ENCODE data around the gene MAP2K3.
"Not testable (repeated sequence)": the region's sequence is repeated elsewhere in the genome, so short reads cannot be mapped to it uniquely, and the experiment has no call there.

Gene MAP2K3

DNA sequence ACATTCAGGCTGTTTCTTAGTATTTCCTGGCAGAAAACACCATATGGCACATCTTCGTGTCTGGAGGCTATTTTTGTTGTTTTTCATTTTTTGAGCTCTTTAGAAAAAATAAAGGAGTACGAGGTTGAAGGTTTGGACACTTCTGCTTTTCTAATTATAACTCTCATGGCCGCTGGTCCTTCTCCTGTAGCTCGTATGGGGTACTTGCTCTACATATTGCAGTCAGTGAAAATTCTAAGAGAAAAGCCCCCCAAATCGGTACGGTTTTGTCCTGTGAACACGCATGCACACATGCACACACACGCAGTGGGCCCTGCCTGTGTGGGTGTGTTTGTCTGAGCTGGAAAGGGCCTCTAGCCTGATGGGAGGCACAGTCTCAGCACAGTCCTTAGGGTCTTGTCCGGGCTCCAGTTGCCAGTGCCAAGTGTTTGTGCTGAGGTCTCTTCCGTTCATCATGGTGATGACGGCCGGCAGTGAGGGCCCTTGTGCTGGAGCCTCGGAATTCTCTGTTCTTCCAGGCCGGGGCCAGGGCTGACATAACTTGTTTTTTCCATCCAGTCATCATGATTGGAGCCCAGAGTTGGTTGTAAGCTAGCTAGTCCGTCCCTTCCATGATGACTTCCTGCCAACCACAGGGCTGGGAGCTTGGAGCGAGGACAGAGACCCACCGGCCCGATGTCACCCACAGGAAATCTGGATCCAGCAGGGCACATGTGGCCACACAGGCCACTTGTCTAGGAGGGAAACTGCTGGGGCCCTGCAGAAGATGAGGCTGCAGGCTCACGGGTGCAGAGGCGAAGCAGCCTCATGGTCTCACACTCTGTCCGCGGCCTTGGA, 26.5 kb downstream of the MAP2K3 start:
- DNase-seq: not testable (repeated sequence)

GRCh38 chr17:21313320-21313719, 28.8 kb downstream of the MAP2K3 start:
- no peak for DNase-seq

DNA sequence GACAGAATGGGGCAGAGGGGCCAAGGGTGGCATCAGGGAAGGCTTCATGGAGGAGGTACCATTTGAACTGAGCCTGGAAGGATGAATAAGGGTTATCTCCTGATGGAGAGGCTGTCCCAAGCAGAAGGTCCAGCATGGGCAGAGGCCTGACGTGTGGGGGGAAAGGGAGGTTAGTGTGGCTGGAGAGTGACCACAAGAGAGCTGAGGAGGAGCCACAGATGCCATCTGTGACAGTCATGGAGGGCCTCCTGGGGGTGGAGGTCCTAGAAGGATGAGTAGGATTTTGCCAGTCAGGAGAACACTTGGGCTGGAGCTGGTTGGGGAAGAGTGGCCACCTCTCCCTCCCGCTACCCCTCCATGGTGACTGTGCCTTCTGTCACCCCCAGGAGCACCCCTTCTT, 29.2 kb downstream of the MAP2K3 start:
- not testable (repeated sequence) for DNase-seq

DNA sequence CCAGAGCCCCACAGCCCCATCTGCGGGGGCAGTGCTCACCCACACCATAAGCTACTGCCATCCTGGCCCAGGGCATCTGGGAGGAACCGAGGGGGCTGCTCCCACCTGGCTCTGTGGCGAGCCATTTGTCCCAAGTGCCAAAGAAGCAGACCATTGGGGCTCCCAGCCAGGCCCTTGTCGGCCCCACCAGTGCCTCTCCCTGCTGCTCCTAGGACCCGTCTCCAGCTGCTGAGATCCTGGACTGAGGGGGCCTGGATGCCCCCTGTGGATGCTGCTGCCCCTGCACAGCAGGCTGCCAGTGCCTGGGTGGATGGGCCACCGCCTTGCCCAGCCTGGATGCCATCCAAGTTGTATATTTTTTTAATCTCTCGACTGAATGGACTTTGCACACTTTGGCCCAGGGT, 29.8 kb downstream of the MAP2K3 start:
- DNase-seq: not testable (repeated sequence)

DNA sequence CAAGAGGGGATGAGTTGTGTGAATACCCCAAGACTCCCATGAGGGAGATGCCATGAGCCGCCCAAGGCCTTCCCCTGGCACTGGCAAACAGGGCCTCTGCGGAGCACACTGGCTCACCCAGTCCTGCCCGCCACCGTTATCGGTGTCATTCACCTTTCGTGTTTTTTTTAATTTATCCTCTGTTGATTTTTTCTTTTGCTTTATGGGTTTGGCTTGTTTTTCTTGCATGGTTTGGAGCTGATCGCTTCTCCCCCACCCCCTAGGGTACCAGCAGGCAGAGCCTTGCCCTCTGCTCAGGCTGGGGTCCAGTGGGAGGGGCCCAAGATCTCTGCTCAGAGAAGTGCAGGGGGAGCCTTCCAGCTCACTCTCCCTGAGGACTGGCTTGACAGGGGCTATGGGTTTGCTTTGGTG, 30.2 kb downstream of the MAP2K3 start:
- not testable (repeated sequence) for DNase-seq

GRCh38 chr17:21315246-21316000, 30.9 kb downstream of the MAP2K3 start:
- not testable (repeated sequence) for DNase-seq

DNA sequence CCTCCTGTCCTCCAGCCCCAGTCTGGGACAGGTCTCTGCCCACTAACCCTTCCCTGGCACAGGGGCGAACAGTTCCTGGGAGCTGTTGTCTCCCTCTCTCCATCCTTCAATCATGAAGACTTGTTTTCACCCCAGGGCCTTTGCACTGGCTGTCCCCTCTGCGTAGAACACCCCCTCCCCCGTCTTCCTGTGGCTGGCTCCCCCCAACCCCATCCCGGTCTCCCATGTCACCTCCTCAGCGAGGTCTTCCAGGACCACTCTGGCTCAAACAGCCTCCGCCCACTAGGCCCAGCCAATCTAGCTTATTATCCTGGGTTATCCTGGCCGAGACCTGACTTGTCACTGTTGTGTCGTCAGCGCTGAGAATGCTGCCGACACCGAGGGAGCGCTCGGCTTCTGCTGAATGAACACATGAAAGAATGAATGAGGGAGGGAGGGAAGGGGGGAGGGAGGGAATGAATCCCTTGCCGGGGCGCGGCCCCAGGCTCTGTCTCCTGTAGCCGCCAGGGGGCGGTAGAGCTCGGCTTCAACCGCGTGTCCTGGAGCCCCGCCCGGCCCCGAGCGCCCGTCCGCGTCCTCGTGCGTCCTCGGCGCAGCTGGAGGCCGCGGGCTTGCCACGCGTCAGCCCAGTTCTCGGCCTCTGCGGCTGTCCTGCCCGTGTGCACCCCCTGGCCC, 31.8 kb downstream of the MAP2K3 start:
- DNase-seq: not testable (repeated sequence)

DNA sequence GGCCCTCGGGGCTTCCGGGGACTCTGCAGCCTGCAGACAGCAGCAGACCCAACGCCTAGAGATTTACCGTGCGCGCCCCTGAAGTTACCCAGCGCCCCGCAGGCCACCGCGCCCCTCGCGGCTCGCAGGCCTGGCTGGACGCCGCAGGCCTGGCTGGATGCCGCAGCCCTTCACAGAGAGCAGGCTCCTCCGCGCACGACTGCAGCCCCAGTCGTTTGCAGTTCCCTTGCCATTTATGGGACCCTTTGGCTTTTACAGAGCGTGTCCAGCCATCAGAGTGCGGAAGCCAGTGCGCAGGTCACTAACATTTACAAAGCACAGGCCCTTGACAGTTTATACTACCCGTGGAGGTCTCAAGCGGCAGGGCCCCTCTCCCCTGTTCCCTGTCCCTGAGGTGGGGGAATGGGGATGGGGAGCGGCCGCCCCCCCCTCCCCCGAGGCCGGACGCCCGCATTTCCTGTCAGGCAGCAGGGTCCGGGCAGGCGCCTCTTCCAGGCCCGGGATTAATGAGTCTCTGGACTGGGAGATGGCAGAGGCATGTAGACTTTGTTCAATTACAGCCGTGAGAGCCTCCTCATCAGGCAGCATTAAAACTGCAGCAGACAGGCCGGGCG, 32.5 kb downstream of the MAP2K3 start:
- DNase-seq: not testable (repeated sequence)

DNA sequence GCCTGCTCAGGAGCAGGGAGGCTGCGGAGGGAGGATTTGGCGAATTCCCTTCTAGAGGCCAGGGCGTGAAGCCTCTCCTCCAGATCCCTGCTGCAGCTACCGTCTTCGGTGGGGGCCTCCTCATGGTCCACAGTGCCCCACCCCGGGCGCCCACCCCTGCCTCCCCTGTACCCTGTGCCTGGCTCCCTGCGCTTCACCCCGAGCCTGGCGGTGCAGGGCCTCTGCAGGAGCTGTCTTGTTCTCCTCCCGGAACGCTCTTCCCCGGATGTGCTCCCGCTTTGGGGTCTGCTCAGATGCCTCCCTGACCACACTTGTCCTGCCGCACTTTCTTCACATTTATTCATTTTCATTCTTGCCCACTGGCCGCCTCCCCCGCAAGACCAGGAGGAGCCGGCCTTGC, 33.3 kb downstream of the MAP2K3 start:
- not testable (repeated sequence) for DNase-seq

DNA sequence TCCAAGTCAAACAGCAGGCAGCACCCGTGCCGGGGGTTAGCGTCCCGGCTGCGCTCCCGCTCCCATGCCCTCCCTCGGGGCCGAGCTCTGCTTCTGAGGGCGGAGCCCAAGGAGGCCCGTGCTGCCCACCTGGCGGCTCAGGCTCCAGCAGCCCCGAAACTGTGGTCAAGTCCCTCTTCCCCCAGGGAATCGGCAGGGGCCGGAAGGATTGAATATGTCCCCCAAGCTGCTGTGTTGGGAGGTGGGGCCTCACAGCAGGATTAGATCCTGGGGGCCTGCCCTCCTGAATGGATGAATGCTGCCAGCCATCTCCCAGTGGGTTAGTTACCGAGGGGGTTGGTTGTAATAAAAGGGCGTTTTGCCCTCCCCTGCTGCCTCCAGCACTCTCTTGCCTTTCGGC, 33.9 kb downstream of the MAP2K3 start:
- no peak for DNase-seq

DNA sequence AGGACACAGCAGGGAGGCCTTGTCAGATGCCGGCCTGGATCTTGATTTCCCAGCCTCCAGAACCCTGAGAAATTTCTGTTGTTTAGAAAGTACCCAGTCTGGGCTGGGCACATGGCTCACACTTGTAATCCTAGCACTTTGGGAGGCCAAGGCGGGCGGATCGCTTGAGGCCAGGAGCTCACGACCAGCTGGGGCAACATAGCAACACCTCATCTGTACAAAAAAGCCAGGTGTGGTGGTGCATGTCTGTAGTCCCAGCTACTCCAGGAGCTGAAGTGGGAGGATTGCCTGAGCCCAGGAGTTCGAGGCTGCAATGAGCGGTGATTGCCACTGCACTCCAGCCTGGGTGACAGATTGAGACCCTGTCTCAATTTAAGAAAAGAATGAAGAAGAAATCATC, 34.3 kb downstream of the MAP2K3 start:
- not testable (repeated sequence) for DNase-seq

GRCh38 chr17:21319256-21319655, 34.7 kb downstream of the MAP2K3 start:
- DNase-seq: not testable (repeated sequence)

GRCh38 chr17:21319686-21320375, 35.3 kb downstream of the MAP2K3 start:
- not testable (repeated sequence) for DNase-seq

GRCh38 chr17:21320430-21320829, 35.9 kb downstream of the MAP2K3 start:
- not testable (repeated sequence) for DNase-seq

DNA sequence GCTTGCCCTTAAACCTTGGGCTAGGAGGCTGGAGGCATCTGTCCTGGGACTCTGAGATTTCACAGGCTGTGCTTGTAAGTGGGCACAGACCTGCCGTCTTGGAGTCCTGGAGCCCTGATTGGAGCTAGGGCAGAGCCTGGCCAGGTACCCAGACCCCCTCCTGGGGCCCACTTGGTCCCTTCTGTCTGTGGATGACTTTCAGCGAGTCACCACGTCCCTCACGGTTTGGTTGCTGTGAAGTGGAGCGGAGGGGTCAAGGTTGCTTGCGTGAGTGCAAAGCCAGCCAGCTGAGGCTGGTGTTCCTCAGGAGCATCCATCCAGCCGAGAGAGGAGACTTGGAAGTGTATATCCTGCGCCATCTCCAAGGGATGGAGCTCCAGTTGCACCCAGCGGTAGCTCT, 36.5 kb downstream of the MAP2K3 start:
- DNase-seq: not testable (repeated sequence)

- DNase-seq: not testable (repeated sequence)
These were observed 37.3 kb downstream of the MAP2K3 start for GRCh38 chr17:21321744-21322191.

DNA sequence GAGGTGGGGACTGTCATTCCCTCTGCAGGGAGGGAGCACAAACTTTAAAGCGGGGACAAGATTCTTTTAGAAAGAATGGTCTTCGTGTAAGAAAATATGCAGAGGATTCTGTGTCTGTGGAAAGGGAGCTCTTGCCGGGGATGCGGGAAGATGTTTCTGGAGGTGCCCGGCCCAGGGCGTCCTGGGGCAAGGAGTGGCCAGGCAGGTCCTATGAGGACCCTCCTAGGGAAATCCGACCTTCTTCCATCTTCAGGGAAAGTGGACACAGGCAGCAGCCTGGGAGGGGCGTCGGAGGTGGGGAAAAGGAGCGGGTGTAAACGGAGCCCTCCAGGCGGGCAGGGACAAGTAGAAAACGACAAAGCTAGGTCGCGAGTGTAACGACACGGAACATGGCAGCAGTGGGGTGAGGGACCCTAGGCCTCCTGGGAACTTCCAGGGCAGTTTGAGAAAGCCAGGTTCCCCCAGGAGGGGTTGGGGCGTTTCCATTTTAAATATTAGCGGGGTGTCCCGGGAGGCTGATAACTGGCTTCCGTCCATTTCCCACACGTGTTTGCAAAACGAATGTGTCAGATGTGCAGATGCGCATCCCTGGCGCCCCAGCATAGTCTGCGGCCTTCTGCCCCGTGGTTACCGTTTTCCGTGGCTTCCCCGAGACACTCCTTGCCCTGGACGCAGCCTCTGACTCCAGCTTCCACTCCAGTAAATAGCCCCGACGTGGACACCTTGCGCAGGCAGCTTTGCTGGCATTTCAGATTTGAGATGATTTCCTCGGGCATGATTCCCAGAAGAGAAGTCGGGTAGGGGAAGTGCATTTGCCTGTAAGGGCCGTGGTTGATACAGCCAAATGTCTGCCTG, 39.0 kb downstream of the MAP2K3 start:
- DNase-seq: not testable (repeated sequence)

- not testable (repeated sequence) for DNase-seq
These were observed 40.2 kb downstream of the MAP2K3 start for GRCh38 chr17:21324741-21325140.

- DNase-seq: not testable (repeated sequence)
These were observed 43.4 kb downstream of the MAP2K3 start for GRCh38 chr17:21327921-21328320.

DNA sequence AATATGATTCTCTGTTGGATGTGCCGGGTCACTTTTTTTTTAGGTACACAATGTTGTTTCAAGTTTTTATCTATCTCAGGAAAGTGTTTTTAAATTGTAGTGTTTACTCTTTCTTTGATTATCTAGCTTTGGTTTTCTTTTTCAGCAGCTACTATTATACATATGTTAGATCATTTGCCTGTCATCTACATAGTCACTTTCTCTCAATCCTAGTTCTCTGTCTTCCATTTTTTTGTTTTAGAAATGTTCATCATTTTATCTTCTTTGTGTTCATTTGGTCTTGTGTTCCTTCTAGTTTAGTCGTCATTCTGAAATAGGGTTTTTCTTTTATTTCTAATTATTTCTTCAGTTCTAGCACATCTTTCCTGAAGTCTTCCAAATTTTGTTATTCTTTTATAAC, 44.3 kb downstream of the MAP2K3 start:
- DNase-seq: not testable (repeated sequence)

Data from T-helper 1 cell (primary cell).